ENCODE results near the gene MGLL. TPM values are rescaled to one million over a fixed set of nuclear protein-coding genes. Genes with fewer than 3 reads are reported as not detected.

MGLL gene
- total and polyA plus RNA-seq, 4 donors, result 67.0 to 182 (median 78.2) TPM

GRCh38 chr3:127665165-127665564 is 157.2 kb downstream of the MGLL start:
- 85 to 91% methylated on average over 2 of the region's 2 CpGs for WGBS, 2 donors
- no peaks in the 10 kb centered on the region for H3K27me3 ChIP-seq (ENCODE audit: control insufficient read depth in 3 of 3, insufficient read depth in 3 of 3, low read length in 2 of 3)
- DNase-seq, result no peak
- TF ChIP-seq CTCF (IDR thresholded peaks at IDR 0.05; ENCODE audit: control extremely low read depth, extremely low read depth), result no peak
- ATAC-seq (ENCODE audit: insufficient read depth, low FRiP score), result no peak
- H3K4me1 ChIP-seq (ENCODE audit: control insufficient read depth in 5 of 5, insufficient read depth in 5 of 5, low read length in 5 of 5), result no peaks in the 10 kb centered on the region
- no peaks in the 10 kb centered on the region for H3K9me3 ChIP-seq (ENCODE audit: control insufficient read depth in 4 of 4, insufficient read depth in 3 of 4, low read length in 3 of 4)
- no peak overlapping the region for H3K4me3 ChIP-seq
- H3K27ac ChIP-seq (ENCODE audit: low read depth in 1 of 2, low read length in 1 of 2), result no peak overlapping the region
- H3K9ac ChIP-seq (ENCODE audit: insufficient read depth in 1 of 2, low read length in 2 of 2), result no peak overlapping the region
- H3K36me3 ChIP-seq (ENCODE audit: control insufficient read depth in 4 of 4, insufficient read depth in 4 of 4, low read length in 4 of 4), result no peaks in the 10 kb centered on the region

DNA sequence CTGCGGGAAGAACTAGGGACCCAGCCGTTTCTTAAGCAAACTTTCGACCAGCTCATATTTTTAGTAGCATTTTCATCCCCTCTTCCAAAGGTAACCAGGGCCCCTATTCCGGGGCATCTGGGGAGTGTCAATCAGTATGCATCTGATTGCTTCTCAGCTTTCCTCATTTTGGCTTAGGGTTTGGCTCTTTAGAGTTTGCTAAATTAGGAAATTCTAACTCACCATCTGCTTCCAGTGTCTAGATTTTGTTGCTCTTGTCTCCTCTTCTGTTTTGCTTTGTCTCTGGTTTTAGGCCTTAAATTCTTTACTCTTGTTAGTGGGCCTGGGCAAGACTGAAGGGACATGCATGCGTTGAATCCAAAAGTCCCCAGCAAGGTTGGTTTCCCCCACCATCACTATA is 159.2 kb downstream of the MGLL start:
- DNase-seq (no peak), ATAC-seq (ENCODE audit: insufficient read depth, low FRiP score) (no peak)
- no peak overlapping the region for H3K9ac ChIP-seq (ENCODE audit: insufficient read depth in 1 of 2, low read length in 2 of 2)
- no peak overlapping the region for H3K27ac ChIP-seq (ENCODE audit: low read depth in 1 of 2, low read length in 1 of 2)
- no peaks in the 10 kb centered on the region for H3K4me1 ChIP-seq (ENCODE audit: control insufficient read depth in 5 of 5, insufficient read depth in 5 of 5, low read length in 5 of 5)
- no peaks in the 10 kb centered on the region for H3K27me3 ChIP-seq (ENCODE audit: control insufficient read depth in 3 of 3, insufficient read depth in 3 of 3, low read length in 2 of 3)
- no peaks in the 10 kb centered on the region for H3K36me3 ChIP-seq (ENCODE audit: control insufficient read depth in 4 of 4, insufficient read depth in 4 of 4, low read length in 4 of 4)
- H3K4me3 ChIP-seq, result no peak overlapping the region
- no peaks in the 10 kb centered on the region for H3K9me3 ChIP-seq (ENCODE audit: control insufficient read depth in 4 of 4, insufficient read depth in 3 of 4, low read length in 3 of 4)
- WGBS, 2 donors, result 87 to 92% methylated on average over 5 of the region's 5 CpGs
- no peak for TF ChIP-seq CTCF (IDR thresholded peaks at IDR 0.05; ENCODE audit: control extremely low read depth, extremely low read depth)

DNA sequence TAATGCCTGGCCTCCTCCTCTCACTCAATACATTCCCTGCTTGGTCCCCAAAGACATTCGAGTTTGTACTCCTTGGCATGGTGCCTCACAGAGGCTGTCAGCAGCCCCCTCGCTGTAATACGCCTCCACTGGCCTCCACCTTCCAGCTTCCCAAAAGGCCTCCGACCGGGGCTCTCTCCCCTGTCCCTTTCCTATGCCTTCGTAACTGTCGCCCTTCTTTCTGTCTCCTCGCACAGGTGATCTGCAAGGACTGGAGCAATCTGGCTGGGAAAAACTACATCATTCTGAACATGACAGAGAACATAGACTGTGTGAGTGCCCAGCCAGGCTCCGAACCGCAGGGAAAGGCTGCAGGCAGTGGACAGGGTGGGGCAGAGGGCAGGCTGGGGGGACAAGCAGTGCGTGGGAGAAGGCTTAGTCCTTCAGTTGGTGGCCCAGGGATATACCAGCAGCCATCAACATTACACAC is 160.3 kb downstream of the MGLL start:
- no peak for TF ChIP-seq CTCF (IDR thresholded peaks at IDR 0.05; ENCODE audit: control extremely low read depth, extremely low read depth)
- Histone ChIP-seq H3K36me3 (ENCODE audit: control insufficient read depth in 4 of 4, insufficient read depth in 4 of 4, low read length in 4 of 4) (no peaks in the 10 kb centered on the region), H3K4me3 (no peak overlapping the region), H3K4me1 (ENCODE audit: control insufficient read depth in 5 of 5, insufficient read depth in 5 of 5, low read length in 5 of 5) (no peaks in the 10 kb centered on the region), H3K9ac (ENCODE audit: insufficient read depth in 1 of 2, low read length in 2 of 2) (no peak overlapping the region), H3K9me3 (ENCODE audit: control insufficient read depth in 4 of 4, insufficient read depth in 3 of 4, low read length in 3 of 4) (no peaks in the 10 kb centered on the region), H3K27ac (ENCODE audit: low read depth in 1 of 2, low read length in 1 of 2) (peak overlapping the region in 1 of 2 donors; percentile 30), H3K27me3 (ENCODE audit: control insufficient read depth in 3 of 3, insufficient read depth in 3 of 3, low read length in 2 of 3) (no peaks in the 10 kb centered on the region)
- WGBS, 2 donors, result 89 to 92% methylated on average over 11 of the region's 11 CpGs
- ATAC-seq (ENCODE audit: insufficient read depth, low FRiP score) (no peak), DNase-seq (peak in 1 of 3 donors; percentile 24)

DNA sequence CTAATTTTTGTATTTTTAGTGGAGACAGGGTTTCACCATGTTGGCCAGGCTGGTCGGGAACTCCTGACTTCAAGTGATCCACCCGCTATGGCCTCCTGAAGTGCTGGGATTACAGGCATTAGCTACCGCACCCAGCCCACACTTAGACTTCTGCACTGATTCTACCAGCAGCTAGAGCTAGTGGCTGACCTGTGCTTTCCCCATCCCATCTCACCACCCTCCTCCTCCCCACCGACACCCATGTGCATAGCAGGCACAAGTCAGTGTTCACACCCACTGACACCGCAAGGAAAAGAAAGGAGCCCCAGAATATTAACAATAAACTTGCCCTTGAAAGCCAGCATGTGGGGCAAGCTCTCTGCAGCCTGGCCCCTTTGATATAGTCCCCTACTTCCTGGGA is 160.7 kb downstream of the MGLL start:
- Histone ChIP-seq H3K4me1 (ENCODE audit: control insufficient read depth in 5 of 5, insufficient read depth in 5 of 5, low read length in 5 of 5) (no peaks in the 10 kb centered on the region), H3K27ac (ENCODE audit: low read depth in 1 of 2, low read length in 1 of 2) (no peak overlapping the region), H3K4me3 (no peak overlapping the region), H3K27me3 (ENCODE audit: control insufficient read depth in 3 of 3, insufficient read depth in 3 of 3, low read length in 2 of 3) (no peaks in the 10 kb centered on the region), H3K9me3 (ENCODE audit: control insufficient read depth in 4 of 4, insufficient read depth in 3 of 4, low read length in 3 of 4) (no peaks in the 10 kb centered on the region), H3K36me3 (ENCODE audit: control insufficient read depth in 4 of 4, insufficient read depth in 4 of 4, low read length in 4 of 4) (no peaks in the 10 kb centered on the region), H3K9ac (ENCODE audit: insufficient read depth in 1 of 2, low read length in 2 of 2) (no peak overlapping the region)
- 95 to 98% methylated on average over 5 of the region's 5 CpGs for WGBS, 2 donors
- no peak for ATAC-seq (ENCODE audit: insufficient read depth, low FRiP score)
- TF ChIP-seq CTCF (IDR thresholded peaks at IDR 0.05; ENCODE audit: control extremely low read depth, extremely low read depth), result no peak
- no peak for DNase-seq

Data from lung (tissue), 12 donors.